Measurements from ENCODE around the gene NEDD4L.
"Not testable (repeated sequence)": the region's sequence is repeated elsewhere in the genome, so short reads cannot be mapped to it uniquely, and the experiment has no call there.

NEDD4L gene

DNA sequence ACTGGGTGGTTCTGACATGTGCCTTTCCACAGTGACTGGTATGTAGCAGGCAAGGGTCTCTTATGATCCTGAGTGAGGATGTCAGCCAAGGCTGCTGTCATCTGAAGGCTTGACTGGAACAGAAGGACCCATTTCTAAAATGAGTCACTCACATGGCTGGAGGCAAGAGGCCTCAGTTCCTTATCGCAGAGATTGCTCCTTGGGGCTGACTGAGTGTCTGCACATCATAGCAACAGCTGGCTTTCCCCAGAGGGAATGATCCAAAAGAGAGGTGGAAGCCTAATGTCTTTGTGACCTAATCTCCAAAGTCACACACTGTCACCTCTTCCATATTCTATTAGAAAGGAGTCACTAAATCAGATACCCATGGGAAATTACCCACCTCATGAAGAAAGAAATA, 114.0 kb downstream of the NEDD4L start:
- DNase-seq, result no peak

DNA sequence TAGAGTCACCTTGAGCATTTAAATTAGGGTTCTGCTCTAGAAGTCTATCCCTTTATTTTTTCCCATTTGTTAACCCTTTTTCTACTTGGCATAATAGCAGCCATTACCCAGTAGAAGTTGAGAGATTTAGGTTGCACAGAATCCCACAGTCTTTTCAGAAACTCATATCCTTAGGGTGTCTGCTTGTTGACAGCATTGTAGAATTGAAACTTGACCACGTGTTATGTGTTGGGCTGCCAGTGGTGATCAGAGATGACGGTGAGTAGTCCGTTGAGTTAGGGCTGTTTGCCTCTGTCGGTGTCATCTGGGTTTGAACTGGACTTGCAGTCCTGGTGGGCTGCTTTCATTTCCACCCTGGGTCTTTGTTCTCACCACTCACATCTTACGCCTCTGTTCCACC, 114.4 kb downstream of the NEDD4L start:
- no peak for DNase-seq

GRCh38 chr18:58161659-58162058, 117.6 kb downstream of the NEDD4L start:
- no peak for DNase-seq

- no peak for DNase-seq
Observed at GRCh38 chr18:58162127-58162526, 118.1 kb downstream of the NEDD4L start.

- DNase-seq, result no peak
Observed at GRCh38 chr18:58163004-58163590, 119.1 kb downstream of the NEDD4L start.

DNA sequence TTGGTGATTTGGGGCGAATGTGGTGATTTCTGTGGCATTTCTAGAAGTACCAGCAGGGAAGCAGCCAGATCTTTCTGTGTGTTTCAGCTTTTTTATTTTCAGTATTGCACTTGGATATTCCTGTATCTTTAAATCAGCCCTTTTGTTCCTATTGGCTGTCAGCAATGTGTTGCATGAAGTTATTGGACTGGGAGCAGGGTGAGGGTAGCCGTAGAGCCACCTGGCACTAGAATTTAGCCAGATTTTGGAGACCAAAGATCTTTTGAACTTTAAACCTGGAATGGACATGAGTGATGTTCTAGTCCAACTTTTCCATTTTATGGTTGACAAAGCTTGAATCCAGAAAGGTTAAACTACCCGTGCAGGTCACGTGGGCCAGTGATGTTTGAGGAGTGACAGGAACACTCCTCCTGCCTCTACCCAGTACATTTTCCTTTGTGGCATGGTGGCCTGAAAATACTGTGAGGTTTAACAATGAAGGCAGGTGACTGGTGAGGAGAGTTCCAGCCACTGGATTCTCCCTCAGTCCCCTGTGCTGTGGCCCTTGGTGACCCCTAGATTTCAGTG, 122.3 kb downstream of the NEDD4L start:
- no peak for DNase-seq

DNA sequence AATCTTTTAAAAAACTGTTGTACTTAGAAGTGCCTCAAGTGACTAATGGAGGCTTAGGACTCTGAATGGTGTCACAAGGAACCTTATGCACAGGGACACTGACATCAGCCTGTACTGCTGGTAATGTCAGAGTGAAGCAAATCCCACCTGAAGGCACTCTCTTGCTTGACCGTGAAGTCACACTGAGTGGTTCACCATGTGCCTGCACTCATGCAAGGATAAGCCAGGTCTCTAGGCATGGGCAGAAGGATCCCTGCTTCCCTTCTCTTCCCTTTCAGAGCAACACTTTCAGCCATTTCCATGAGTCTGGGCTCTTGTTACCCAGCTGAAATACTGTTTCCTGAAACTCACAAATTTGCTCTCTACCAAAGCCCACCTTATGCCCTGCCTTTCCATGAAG, 123.0 kb downstream of the NEDD4L start:
- no peak for DNase-seq

DNA sequence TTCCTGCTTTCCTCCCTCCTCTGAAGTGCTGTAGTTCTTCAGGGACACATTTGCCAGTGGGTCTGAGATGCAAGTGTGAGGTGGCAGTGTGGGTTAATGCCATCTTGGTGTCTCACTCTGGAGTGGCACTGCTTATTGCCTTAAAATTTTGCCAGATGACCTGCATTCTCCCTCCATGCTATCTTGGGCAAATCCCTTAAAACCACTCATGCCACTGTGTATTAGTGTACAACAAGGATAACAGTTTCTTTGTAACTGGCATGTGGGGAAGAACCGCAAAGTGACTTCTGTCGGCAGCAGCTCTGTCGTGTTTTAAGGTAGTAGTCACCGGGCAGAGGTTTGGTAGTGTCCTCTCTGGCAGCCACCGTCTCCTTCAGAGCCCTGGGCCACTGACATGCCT, 124.2 kb downstream of the NEDD4L start:
- no peak for DNase-seq

- DNase-seq, result no peak
Observed at GRCh38 chr18:58168993-58169392, 125.0 kb downstream of the NEDD4L start.

- DNase-seq, result no peak
Observed at GRCh38 chr18:58169472-58169871, 125.4 kb downstream of the NEDD4L start.

DNA sequence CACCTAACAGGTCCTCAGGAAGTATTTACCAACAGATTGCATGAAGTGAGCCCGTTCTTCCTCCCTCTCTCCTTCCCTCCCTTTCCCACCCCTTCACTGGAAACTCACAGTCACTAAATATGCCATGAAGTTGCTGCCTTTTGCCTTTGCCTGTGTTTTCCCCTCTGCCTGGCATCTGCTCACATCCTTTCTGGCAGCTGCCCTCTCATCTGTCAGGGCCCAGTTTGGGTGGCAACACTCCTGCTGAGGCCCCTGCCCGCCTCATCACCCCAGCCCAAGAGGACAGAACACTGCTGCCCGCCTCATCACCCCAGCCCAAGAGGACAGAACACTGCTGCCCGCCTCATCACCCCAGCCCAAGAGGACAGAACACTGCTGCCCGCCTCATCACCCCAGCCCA, 126.0 kb downstream of the NEDD4L start:
- DNase-seq, result not testable (repeated sequence)

DNA sequence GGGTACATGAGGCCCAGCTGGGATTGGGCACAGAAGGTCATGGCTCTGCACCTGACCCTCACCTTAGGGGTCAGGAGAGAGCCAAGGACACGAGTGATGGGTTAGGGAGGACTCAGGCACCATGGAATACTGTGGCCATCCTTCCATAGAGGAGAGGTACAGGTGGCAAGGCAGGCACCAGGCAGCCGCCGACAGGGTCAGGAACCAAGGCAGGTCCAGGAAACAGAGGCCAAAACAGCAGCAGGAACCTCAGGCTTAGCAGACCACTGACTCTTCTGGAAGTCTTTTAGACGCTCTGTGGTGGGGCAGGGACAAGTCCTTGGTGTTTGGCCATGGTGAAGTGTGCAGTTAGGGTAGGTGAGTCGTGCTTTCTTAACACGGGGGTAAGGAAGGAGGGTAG, 128.0 kb downstream of the NEDD4L start:
- DNase-seq, result no peak

GRCh38 chr18:58174285-58174684, 130.3 kb downstream of the NEDD4L start:
- DNase-seq, result no peak

DNA sequence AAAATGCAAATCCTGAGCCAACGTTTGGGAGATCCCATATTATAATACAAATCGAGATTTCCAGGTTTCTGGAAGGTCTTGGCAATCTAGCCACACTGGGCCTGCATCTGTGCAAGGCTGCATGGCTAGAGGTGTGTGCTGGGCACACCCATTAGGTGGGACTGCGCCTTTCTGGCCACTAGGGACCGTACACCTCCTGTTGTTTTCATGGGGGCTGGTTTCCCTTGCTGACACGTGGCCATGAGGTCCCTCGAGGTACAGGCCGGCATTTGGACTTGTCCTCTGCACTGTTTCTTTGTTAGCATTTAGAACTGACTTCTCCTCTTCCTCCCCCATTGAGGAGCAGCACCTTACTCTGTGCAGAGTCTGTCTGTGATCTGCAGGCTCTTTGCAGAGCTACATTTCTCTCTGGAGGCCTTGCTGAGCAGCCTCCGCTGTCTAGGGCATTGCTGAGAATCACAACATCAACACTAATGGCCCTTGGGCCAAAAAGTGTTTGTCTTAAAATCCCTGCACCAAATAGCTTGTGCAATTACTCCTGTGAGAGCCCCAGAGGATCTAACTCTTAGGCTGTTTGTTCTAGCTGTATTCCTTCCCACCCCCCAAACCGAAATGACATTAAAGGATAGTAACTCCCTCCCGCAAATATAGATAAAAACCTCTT, 131.2 kb downstream of the NEDD4L start:
- DNase-seq, result no peak

DNA sequence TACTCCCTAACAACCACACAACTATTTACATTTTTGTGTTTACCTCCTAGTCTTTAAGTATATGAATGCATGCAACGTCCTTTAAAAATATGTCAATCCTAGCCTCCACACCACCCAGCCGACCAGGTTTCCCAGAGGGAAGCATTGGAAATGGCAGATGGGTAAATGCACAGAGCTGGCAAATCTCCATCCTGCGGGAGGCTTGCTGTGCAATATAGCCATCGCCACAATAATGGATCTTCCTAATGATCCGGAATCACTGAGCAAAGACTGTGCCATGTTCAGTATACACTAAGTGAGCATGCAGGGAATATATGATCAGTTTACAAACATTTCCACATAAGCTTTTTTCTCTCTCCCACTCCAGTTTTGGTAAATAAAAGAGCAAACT, 131.8 kb downstream of the NEDD4L start:
- DNase-seq, result no peak

DNA sequence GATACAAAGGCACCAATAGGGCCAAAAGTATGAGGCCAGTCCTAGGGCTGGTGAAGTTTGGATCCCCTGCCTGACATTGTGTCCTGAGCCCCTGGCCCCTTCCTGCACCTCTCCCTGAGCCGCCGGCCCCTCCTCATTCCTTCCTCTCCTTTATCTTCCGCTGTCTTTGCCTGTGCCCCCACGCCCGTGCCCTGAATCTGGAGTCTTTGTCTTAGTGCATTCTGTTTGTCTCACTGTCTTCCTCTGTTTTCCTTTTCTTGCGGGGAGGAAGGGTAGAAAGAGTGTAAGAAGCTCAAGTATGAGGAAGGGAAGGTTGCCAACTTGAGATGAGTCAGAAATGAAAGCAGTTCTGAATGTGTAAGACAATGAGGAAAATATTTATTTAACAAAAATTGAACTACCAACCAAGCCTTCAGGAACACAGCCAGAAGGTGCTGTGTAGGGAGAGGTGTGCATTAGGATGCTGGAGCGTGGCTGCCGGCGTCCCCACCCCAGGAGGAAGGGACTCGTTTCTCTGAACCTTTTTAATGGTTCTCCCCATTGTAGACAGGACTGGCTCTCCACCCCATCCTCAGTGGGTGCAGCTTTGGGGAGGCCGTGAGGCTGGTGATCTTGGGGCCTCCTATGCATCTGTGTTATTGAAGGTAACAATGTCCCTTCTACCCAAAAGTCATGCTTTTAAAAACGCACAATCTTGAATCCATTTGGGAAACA, 133.1 kb downstream of the NEDD4L start:
- no peak for DNase-seq

DNA sequence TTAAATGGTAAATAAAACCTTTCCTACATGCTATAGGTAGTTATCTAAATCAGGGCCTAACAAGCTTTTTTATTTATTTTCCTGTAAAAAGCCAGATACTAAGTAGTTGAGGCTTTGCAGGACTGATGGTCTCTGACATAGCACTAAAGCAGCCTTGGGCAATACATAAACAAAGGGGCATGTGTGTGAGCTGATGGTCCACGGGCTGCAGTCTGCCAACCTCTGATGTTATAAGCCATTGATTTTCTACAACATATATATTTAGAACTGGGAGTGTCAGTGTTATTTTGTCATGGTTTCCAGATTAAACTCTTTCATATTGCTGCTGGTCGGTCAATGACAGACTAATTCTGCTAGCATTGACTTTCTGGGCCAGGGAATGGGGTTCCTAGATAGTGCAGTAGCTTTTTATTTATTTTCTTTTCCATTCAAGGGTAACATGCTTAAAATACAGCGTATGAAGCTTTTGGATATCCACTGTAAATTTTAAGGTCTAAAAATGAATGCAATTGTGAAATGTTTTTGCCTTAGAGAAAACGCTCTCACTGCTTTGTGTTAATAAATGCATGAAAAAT, 134.0 kb downstream of the NEDD4L start:
- DNase-seq, result no peak

GRCh38 chr18:58178511-58178910, 134.5 kb downstream of the NEDD4L start:
- DNase-seq, result no peak

DNA sequence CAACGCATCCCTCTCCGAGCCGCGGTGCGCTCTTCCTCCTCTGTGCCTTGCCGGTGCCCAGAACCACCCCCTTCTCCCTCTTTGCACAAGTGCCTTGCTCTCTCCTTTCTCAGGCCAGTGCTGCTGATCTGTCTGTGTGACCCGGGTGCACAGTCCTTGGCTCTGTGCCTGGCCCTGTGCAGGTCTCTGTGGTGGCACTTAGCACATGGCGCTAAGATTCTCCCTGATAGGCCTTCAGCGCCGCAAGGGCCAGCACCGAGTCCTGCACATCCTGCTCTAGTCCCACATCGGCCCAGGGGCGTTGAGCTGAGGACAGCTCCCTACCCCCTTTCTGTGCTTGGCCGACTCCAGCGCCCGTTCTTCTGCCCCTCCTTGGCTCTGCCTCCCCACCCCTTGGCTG, 136.1 kb downstream of the NEDD4L start:
- DNase-seq, result no peak

GRCh38 chr18:58180738-58181353, 136.8 kb downstream of the NEDD4L start:
- peak; percentile 47 to 50 for DNase-seq

GRCh38 chr18:58181988-58182387, 138.0 kb downstream of the NEDD4L start:
- no peak for DNase-seq

- DNase-seq, result no peak
Observed at GRCh38 chr18:58183226-58183625, 139.2 kb downstream of the NEDD4L start.

Measured in inflammatory macrophage (primary cell).